Fibroblast of upper back skin (primary cell): ENCODE measurements around the gene OR2A1.
"Not testable (repeated sequence)": the region's sequence is repeated elsewhere in the genome, so short reads cannot be mapped to it uniquely, and the experiment has no call there.

Source experiments
- DNase-seq: peaks from one replicate; pipeline ENCODE4 v3.0.0-alpha.2; 2013

Gene OR2A1

DNA sequence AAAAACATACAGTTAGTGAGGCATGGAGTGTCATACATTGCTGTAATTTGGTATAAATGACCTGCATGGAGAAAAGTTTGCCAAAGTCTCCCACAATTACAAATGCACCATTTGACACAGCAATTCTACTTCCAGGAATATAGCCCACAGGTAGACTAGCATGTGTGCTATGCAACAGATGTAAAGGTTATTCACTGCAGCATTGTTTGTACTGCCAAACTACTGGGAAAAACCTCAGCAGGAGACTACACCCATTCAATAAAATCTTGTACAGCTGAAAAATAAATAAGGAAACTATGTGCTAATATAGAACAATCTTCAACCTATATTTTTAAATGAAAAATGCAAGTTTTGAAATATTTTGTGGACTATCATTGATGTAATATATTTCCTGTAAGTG lies 17.8 kb downstream of the OR2A1 start:
- DNase-seq = not testable (repeated sequence)

GRCh38 chr7:144331221-144331995 lies 19.2 kb downstream of the OR2A1 start:
- not testable (repeated sequence) for DNase-seq

DNA sequence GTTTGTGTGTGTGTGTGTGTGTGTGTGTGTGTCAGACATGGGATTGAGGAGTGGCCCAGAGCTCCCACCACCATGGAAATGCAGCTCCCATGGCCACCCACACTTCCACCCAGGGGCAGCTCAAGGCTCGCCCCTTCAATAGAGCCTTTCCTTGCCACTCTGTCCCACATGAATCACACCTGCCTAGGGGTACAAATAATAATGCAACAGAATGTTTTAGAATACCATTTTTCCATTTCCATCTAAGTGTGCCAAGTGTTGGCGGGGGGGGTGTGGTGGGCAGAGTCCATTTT lies 19.7 kb downstream of the OR2A1 start:
- not testable (repeated sequence) for DNase-seq

GRCh38 chr7:144348625-144349024 lies 36.4 kb downstream of the OR2A1 start:
- DNase-seq = not testable (repeated sequence)

GRCh38 chr7:144351667-144352066 lies 39.4 kb downstream of the OR2A1 start:
- not testable (repeated sequence) for DNase-seq

DNA sequence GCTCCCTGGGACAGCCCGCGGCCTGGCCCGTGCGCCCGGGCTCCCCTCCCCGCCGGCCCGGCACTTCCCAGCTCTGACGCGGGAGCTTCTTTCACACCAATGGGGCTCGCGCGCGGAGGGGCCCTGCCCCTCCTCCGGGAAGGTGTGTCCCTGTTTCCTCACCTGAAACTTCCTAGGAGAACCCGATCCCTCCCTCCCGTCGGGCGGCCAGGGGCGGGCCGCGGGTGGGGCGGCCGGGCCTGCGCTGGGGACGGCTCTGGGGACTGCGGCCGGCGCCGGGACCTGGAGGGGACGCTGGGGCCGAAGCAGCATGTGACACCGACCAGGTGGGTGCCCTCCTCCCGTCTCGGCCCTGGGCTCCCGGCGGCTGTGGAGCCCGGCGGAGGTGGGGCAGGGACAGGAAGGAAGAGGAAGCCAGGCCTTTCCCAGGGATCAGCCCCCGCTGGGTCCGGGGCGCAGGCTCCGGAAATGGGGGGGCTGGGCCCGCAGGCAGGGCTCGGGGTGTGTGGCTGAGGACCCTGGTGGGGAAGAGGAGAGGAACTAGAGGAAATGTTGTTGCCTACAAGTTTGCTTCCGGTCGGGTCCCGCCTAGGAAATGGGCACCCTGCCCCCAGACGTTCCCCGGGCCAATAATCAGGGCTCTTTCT lies 43.1 kb downstream of the OR2A1 start, which contains the start of gene ARHGEF5:
TSS of gene ARHGEF5 (plus strand) at position 227 of the 647 bp plus-strand sequence. CDS start 7,268 bp downstream, outside the sequence.
- not testable (repeated sequence) for DNase-seq

DNA sequence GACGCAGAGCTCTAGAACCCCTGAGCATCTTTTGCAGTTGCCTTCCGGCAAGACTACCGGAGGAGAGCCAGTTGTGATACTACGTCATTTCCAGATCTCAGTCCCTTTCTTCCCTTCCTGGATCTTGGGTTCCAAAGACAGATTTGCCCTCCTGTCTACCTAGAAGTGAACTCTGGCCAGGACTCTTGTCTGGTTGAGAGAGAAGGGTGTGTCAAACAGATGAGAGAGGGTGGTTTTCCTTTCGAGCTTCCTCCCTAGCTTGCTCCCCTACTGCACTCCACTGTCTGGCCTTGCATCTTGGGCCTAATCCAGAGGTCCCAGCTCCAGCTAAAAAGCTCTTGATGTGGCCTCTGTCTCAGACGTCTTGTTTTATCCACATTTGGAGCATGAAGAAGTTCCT lies 44.0 kb downstream of the OR2A1 start:
- not testable (repeated sequence) for DNase-seq

GRCh38 chr7:144356860-144357259 lies 44.6 kb downstream of the OR2A1 start:
- not testable (repeated sequence) for DNase-seq

DNA sequence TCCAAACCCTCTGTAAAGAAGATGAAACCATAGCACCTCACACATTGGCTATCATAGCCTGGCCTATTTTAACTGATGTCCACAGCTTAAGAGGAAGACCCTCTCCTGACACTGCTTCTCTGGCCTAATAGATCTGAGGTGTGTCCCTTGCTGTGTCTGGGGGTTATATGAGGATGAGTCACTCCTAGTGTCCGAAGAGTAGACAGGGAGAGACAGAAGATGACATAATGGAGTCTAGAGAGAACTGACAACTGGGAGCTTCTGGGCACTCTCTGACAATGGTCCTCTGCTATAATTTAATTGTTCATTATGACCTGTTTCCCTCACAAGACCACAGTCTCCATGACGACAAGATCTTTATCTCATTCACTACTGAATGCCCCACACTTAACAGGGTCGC lies 49.8 kb downstream of the OR2A1 start:
- not testable (repeated sequence) for DNase-seq

DNA sequence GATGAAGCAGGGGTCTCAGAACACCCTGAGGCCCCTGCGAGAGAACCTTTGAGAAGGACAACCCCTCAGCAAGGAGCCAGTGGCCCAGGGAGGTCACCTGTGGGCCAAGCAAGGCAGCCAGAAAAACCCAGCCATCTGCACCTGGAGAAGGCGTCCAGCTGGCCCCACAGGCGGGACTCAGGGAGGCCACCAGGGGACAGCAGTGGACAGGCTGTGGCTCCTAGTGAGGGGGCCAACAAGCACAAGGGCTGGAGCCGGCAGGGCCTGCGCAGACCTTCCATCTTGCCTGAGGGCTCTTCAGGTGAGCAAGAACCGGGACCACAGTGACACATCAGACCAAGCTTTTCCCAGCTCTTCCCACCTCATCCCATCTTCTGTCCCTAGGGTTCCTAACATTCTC lies 53.3 kb downstream of the OR2A1 start:
- DNase-seq = not testable (repeated sequence)

GRCh38 chr7:144367250-144367649 lies 55.0 kb downstream of the OR2A1 start:
- not testable (repeated sequence) for DNase-seq

GRCh38 chr7:144369221-144369620 lies 57.0 kb downstream of the OR2A1 start:
- DNase-seq = not testable (repeated sequence)
